ENCODE measurements around the gene TMUB1. TPM values are rescaled to one million over a fixed set of nuclear protein-coding genes. Genes with fewer than 3 reads are reported as not detected.
"Not testable (repeated sequence)": the region's sequence is repeated elsewhere in the genome, so short reads cannot be mapped to it uniquely, and the experiment has no call there.

The TMUB1 gene
- total RNA-seq, 1 donor from 2014 or later, result 10.2 TPM

DNA sequence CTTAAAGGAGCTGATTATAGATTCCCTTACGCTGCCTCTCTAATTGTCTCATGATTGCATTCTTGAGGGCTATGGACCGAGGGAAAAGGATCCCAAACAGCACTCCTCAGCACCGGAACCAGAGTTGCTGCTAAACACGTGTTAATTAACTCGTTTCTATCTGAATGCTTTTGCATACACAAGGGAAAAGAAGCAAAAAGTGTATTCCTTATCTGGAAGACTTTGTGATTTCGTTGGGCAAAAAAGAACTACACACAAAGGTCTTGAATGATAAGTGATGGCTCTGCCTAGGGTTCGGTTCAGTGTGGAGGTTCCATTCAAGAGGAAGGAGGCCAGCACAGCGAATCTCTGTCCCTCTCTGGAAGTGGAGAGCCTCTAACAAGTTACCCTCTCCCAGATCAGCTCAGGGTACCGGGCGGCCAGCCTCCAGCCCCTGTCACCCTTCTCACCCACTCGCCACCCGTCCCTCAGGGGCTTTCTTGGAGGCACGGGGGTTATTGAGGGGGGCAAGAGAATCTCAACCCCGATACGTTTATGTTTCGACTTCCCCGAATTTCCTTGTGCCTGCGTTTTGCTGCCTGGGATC lies 24.4 kb downstream of the TMUB1 start:
- FAIRE-seq, result no peak
- peak in 1 of 2 donors; percentile 66 for DNase-seq (ENCODE audit: low spot score in 2 of 2)

DNA sequence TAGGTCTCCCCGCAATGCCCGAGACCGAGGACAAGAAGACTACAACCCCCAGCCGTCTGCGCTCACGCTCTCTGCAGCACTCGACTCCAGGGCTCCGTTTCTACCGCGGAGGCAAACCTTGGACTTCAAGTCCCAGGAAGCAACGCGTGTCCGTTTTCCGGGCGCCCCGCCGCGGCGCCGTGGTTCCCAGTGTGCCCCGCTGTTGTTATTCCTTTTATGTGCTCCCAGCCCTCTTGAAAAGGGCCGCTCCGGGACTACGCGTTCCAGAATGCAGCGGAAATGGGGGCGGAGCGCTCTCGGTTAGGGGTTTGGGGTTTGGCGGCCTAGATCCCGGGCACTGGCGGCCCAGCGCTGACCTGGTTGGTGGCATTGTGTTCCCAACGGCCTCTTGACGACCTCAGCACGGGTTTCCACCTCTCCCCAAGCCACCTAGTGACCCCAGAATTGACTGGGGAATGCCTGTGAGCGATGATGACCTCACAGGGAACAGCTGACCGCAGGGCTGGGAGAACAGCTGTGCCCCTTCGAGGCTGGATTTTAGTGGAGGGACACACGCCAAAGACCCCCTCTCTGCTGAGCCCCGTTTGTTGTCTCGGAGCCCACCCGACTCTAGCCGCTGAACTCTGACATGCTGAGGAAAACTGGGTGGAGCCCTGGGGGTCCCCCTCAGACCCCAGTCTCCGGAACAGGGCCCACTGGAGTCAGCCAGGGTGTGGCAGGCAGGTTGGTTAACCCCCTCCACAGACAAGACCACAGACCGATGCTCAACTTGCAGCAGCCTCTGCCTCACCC lies 25.1 kb downstream of the TMUB1 start:
- peak; percentile 62 for FAIRE-seq
- peak; percentile 99 to 100 for DNase-seq (ENCODE audit: low spot score in 2 of 2)

DNA sequence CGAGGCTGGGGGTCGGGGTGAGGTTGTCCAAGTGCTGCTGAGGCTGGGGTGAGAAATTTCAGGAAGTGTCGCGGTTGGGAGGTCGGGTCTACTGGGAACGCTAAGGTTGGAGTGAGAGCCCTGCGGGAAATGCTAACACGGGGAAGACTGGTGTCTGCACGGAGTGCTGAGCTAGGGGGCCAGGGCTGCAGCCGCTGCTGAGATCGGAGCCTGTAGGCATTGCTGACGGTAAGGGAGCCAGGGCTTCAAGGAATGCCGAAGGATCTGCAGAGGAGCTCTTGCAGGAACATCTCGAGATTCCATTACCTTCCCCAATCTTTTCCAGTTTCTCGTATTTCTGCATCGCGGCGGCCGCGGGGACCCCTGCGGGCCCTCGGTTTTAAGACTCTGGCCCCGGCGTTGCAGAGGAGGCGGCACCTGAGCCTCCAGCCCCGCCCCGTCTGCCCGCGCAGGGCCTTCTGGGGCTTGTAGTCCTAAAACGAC lies 25.7 kb downstream of the TMUB1 start, which contains the start of gene CDK5:
CDK5 (minus strand) TSS at position 392 of the 483 bp plus-strand sequence; CDS start at position 343, 49 bp downstream.
- FAIRE-seq, result no peak
- DNase-seq (ENCODE audit: low spot score in 2 of 2), result no peak

DNA sequence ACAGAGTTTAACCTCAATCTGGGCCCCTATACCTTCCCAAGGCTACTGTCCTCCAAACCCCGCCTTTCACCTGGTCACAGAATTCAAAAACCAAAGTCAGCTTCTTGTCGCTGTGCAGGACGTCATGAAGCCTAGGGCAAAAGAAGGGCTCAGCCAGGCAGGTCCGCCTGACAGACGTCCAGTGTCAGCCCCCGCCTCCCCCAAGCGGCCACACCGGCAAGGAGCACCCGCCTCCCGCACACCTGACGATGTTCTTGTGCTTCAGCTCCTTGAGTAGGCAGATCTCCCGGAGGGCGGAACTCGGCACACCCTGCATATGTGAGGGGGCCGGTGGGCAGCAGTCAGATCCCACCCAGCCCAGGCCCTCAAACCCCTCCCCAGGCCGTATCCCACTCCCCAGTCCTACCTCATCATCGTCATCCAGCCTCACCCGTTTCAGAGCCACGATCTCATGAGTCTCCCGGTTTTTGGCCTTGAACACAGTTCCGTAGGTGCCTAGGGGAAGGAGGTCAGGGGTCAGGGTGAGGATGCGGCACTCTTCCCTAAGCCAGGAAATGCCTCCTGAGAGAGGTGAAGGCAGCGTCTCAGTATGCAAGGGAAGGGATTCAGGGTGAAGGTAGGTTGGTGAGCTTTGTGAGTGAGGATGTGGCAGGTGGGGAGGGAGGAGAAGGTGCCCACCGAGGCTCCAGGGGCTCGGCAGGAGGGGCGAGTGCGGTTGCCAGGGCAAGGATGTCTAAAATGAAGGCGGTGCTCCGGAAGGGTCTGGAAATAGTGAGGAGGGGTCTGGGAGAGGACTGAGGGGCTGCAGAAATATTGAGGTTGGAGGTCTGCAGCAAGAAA lies 26.4 kb downstream of the TMUB1 start:
- peak in 1 of 2 donors; percentile 54 for DNase-seq (ENCODE audit: low spot score in 2 of 2)
- no peak for FAIRE-seq

DNA sequence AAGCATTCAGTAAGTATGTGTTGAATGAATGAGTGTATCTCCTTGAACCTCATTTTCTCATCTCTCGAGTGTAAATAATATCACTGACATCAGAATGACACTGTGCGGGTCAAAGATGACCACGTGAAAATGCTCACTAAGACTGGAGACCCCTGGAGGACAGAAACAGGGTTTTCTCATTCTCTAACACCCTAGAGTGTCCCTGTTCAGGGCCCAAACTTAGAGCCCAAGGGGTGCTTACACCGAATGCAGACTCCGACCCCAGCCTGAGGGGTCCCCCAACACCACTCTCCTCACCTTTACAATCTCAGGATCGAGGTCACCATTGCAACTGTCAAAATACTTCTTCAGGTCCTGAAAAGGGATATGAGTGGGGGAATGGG lies 27.0 kb downstream of the TMUB1 start:
- FAIRE-seq (no peak), DNase-seq (ENCODE audit: low spot score in 2 of 2) (no peak)

DNA sequence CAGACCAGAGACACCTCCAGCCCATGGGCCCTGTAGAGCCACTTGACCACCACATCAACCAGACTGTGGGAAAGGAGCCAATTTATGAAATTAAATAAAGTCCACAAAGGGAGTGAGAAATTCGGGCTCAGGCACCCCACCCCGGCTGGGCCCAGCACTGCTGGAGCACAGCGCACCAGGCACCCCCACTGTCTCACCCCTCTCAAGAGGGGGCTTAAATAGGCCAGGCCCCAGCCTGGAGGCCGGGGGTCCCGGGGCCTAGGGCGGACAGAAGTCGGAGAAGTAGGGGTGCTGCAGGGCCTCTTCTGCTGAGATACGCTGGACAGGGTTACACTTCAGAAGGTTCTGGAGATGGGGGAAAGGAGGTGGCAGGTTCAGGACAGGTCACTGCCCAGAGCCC lies 29.5 kb downstream of the TMUB1 start:
- no peak for DNase-seq (ENCODE audit: low spot score in 2 of 2)
- no peak for FAIRE-seq

DNA sequence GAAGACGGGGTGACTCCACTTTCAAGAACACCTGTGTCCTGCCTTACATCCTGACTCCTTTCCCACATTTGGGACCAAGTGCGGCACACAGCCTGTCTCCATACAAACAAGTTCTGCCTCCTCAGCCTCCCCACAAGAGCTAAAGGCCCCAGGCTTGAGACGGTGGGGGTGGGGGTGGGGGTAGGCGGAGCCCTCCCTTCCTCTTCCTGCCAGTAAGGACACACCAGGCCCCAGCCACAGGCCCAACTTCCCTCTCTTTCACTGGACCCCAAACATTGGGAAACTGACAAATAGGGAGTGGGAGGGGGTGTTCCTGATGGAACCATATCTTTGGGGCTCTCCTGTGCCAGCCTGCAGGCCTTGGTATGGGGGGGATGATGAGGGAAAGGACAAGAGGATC lies 30.2 kb downstream of the TMUB1 start:
- DNase-seq (ENCODE audit: low spot score in 2 of 2) (no peak), FAIRE-seq (no peak)

DNA sequence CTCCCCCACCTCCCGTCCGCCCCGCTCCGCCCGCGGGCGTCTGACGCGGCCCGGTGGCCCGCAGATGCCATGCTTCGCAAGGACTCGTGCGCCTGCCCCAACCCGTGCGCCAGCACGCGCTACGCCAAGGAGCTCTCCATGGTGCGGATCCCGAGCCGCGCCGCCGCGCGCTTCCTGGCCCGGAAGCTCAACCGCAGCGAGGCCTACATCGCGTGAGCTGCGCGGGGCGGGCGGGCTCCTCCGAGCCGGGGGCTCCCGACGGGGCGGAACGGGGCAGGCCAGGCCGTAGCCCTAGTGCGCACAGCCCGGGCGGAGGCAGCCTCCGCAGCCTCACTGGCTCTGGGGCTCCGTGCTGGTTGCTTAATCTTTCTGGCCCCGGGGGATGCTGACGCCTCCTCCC lies 32.2 kb downstream of the TMUB1 start:
- DNase-seq (ENCODE audit: low spot score in 2 of 2) (peak in 1 of 2 donors; percentile 58), FAIRE-seq (no peak)

DNA sequence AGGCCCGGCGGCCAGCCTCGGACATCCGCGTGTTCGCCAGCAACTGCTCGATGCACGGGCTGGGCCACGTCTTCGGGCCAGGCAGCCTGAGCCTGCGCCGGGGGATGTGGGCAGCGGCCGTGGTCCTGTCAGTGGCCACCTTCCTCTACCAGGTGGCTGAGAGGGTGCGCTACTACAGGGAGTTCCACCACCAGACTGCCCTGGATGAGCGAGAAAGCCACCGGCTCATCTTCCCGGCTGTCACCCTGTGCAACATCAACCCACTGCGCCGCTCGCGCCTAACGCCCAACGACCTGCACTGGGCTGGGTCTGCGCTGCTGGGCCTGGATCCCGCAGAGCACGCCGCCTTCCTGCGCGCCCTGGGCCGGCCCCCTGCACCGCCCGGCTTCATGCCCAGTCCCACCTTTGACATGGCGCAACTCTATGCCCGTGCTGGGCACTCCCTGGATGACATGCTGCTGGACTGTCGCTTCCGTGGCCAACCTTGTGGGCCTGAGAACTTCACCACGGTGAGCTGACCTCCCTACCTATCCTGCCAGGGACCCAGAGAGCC lies 34.3 kb downstream of the TMUB1 start:
- DNase-seq (ENCODE audit: low spot score in 2 of 2) (no peak), FAIRE-seq (no peak)

DNA sequence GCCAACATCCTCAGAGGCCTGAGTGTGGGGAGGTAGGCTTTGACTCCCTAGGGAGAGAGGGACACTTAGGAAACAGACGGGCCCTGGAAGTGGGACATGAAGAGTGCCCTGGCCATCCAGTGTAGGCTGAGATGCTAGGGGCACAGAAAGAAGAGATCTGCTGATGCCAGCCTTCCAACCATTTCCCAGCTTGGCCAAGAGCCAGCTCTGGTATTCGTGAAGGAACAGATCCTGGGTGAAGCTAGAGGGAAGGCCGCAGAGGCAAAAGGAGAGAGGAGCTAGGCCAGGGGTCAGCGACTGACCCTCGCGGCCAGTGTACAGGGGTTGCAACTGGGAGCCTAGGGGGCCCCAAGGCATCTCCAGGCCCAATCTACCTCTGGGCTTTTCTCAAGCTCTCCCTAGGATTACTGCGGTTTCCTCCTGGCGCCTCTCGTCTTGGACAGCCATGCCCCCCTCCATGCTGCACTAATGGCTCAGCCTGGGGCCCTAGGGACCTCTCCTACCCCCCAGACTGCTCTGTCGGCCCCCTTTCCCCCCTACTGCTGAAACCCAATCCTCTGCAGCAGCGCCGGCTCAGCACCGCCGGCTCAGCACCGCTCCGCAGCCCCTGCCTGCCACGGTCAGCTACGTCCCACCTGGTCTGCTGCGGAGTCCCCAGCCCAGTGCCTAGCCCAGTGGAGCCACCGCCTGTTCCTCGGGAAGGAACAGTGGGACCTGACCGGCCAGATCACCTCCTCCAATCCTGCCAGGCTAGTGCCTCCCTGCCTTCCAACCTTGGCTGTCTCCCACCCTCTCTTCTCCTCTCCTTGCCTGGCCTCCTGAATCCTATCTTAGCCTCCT lies 35.1 kb downstream of the TMUB1 start, which contains the start of gene ASIC3:
ASIC3 (plus strand) TSS at position 556 of the 840 bp plus-strand sequence. CDS start 355 bp downstream, outside the sequence.
- FAIRE-seq (no peak), DNase-seq (ENCODE audit: low spot score in 2 of 2) (no peak)

DNA sequence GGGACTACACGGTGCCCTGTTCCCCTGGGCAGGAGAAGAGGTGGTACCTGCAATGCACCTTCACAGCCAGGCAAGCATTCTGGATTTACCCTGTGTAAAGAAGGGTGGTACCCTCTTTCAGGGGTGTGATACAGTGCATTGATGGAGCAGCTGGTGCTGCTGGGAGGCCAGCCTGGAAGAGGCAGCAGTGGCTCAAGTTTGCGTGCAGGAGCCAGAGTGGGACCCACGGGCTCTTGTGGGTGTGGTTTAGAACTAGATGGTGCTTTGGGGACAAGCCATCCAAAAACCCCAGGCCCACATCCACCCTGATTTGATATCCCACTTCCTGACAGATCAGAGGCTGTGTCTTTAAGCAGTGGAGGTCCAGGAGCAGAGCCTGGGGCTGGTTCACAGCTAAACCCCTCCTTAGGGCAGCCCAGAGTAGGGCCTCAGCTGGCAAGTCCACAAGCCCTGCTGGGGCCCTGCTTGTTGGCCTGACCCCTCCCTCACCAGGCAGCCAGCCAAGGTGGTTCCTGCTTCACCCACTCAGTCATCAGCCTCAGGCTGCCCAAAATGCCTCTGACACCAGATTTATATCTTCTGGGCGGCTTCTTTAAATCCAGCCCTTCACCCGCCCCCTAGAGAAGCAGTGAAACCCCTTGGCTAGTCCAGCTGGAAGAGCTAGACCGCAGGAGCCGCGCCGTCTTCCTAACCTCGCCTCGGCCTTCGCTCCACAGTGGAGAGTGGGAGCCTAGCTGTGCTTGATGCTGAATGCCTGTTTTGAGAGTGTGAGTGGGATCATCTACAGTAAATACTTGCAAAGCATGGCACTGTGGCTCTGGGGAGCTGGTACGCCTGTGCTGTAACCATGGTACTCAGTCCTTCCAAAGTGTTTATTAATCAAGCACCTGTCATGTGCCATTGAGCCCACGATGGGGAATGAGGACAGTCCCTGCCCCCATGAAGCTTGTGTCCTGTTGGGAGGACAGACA lies 36.4 kb downstream of the TMUB1 start:
- DNase-seq (ENCODE audit: low spot score in 2 of 2), result no peak
- no peak for FAIRE-seq

DNA sequence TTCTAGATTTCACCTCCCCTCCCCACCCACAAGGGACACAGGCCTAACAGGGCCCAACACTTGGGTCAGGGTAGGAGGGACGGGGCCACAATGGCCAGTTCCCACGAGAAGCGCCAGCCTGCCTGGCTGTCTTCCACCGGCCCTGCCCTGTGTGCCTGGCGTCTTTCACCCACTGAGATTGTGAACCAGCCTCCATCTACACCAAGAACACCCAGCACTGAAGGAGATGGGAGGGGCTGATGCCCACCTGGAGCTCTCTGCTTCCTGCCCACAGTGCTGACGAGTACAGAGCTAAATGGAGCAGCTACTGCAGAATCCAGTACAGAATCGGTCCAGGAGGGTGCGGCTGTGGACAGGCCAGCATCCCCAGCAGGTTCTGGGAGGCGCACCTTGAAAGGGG lies 37.3 kb downstream of the TMUB1 start:
- FAIRE-seq, result no peak
- DNase-seq (ENCODE audit: low spot score in 2 of 2), result no peak

DNA sequence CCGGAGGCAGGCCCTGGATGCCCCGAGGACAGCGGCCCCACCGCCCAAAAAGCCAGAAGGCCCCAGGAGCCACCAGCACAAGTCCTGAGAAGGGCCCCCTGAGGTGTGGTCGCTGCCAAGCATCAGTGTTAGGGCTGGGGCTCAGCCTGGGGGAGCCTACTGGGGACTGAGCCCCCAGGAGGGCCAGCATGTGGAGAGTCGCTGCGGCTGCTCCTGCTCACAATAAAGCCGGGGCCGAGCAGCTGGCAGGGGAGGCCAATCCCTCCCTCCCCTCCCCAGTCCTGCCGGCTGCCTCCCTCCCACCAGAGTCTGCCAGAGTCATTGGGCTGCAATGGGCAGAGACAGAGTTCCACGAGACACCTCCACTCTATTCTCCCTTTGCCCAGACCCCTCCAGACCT lies 38.0 kb downstream of the TMUB1 start:
- no peak for DNase-seq (ENCODE audit: low spot score in 2 of 2)
- FAIRE-seq, result no peak

DNA sequence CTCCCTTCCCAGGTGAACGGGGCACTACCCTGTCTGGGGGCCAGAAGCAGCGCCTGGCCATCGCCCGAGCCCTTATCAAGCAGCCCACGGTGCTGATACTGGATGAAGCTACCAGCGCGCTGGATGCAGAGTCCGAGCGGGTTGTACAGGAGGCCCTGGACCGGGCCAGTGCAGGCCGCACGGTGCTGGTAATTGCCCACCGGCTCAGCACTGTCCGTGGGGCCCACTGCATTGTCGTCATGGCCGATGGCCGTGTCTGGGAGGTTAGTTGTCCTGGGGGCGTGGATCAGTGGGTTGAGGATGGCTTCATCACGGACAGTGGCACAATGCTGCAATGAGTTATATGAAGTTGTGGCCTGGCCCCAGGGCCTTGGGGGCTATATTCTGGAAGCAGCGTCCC lies 39.3 kb downstream of the TMUB1 start:
- no peak for FAIRE-seq

DNA sequence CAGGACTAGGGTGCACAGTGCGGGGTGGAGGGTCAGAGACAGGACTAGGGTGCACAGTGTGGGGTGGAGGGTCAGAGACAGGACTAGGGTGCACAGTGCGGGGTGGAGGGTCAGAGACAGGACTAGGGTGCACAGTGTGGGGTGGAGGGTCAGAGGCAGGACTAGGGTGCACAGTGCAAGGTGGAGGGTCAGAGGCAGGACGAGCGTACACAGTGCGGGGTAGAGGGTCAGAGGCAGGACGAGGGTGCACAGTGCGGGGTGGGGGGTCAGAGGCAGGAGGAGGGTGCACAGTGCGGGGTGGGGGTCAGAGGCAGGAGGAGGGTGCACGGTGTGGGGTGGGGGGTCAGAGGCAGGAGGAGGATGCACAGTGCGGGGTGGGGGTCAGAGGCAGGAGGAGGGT lies 39.8 kb downstream of the TMUB1 start:
- DNase-seq (ENCODE audit: low spot score in 2 of 2); FAIRE-seq: not testable (repeated sequence)

More for the DNA sequence above, 39.3 kb downstream of the TMUB1 start:
- DNase-seq (ENCODE audit: low spot score in 2 of 2), result no peak

DNA sequence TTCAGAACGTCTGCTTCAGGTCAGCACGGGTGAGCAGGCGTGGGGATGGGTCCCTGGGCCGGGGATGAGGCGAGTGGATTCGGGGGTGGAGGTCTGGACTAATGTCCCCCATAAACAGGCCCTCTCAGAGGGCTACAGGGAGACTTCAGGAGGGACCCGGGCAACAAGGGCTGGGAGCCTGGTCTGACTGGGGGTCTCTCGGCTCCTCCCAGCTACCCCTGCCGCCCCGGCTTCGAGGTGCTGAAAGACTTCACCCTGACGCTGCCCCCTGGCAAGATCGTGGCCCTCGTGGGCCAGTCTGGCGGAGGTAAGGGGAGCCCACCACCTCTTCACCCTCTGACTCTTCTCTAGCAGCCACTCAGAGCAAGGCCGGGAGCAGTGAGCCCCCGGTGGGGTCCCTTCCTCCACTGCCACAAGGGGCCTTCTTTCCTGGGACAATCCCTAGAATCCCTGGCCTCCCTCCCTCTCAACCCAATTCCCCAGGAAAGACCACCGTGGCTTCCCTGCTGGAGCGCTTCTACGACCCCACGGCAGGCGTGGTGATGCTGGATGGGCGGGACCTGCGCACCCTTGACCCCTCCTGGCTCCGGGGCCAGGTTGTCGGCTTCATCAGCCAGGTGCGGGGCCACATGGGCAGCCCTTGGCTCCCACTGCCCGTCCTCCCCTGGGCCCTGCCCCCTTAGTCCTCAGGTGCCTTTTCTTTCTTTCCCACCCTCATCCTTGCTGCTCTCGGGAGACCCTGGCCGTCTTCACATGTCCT lies 42.5 kb downstream of the TMUB1 start:
- DNase-seq (ENCODE audit: low spot score in 2 of 2), result no peak
- FAIRE-seq, result no peak

DNA sequence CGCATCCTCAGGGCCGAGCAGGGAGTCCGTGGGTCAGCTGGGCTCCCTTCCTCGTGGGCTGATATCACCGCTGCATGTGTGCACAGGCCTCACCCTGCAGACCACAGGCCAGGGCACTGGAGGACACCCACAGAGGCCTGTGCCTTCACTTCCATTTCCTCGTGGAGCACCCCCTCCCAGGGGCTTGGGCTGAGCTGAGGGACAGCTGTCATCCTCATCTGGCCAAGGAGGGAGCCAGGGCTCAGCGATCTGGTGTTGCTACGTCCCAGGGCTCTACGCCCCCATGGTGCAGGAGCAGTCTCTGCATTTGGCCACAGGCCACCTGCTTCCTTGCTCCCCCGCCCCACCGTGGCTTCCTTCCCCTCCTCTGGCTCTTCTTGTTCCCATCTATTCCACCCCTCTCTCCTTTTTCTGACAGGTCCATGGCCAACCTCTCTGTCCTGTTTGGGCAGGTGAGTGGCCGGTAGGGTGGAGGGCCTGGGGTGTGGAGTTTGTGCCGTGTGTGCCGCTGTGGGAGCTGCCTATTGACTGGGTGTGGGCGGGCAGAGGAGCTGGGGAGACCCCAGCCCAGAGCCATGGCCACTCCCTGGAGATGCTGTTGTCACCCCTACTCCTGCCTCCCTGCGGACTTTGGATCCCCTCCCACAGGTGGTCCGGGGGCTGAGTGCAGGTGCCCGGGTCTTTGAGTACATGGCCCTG lies 43.3 kb downstream of the TMUB1 start:
- DNase-seq (ENCODE audit: low spot score in 2 of 2) (no peak), FAIRE-seq (no peak)

Measured in frontal cortex (tissue), 4 donors.